DOHH2 (cell line): ENCODE results near the gene PCDHGA12.
"Not testable (repeated sequence)": the region's sequence is repeated elsewhere in the genome, so short reads cannot be mapped to it uniquely, and the experiment has no call there.

Experiments
- H3F3A ChIP-seq: fragments of 200-600 bp; sonication (generic), shearing (Covaris generic); 2 replicates; pipeline ENCODE4 v1.6.0; 2016; ENCODE audit warnings: antibody characterized with exemption, mild to moderate bottlenecking; ENCODE audit not compliant: control insufficient read depth, insufficient read depth
- H3K27ac ChIP-seq: fragments of 200-600 bp; sonication (generic); 2 replicates; pipeline ENCODE4 v1.5.1; 2014; ENCODE audit warnings: low read depth, mild to moderate bottlenecking, low read length, moderate library complexity
- H3K27me3 ChIP-seq: fragments of 200-600 bp; sonication (generic); 2 replicates; pipeline ENCODE4 v1.6.1; 2014; ENCODE audit warnings: mild to moderate bottlenecking, low read length, mixed read lengths; ENCODE audit not compliant: control insufficient read depth
- H3K36me3 ChIP-seq: fragments of 200-600 bp; sonication (generic); 2 replicates; pipeline ENCODE4 v1.6.1; 2014; ENCODE audit warnings: mild to moderate bottlenecking, low read length, moderate library complexity, mixed read lengths; ENCODE audit not compliant: control insufficient read depth
- H3K4me1 ChIP-seq: fragments of 200-600 bp; sonication (generic); 2 replicates; pipeline ENCODE4 v1.6.1; 2014; ENCODE audit warnings: mild to moderate bottlenecking, low read length, mixed read lengths; ENCODE audit not compliant: control insufficient read depth
- H3K4me2 ChIP-seq: fragments of 200-600 bp; sonication (generic); 2 replicates; pipeline ENCODE4 v1.6.0; 2014; ENCODE audit warnings: mild to moderate bottlenecking, low read length, moderate library complexity
- H3K4me3 ChIP-seq: fragments of 200-600 bp; sonication (generic); 2 replicates; pipeline ENCODE4 v1.5.1; 2014; ENCODE audit warnings: mild to moderate bottlenecking, low read length, mixed read lengths
- H3K79me2 ChIP-seq: fragments of 200-600 bp; sonication (generic); 2 replicates; pipeline ENCODE4 v1.6.1; 2014; ENCODE audit warnings: mild to moderate bottlenecking, low read length, mixed read lengths; ENCODE audit not compliant: control insufficient read depth
- H3K9me2 ChIP-seq: fragments of 200-600 bp; sonication (generic); replicated peaks from 2 replicates; pipeline ENCODE4 v1.6.1; 2014; ENCODE audit warnings: mild to moderate bottlenecking, low read length, mixed read lengths; ENCODE audit not compliant: control insufficient read depth
- H3K9me3 ChIP-seq: fragments of 200-600 bp; sonication (generic); 2 replicates; pipeline ENCODE4 v1.6.1; 2014; ENCODE audit warnings: antibody characterized with exemption, low read length, mixed read lengths; ENCODE audit not compliant: control insufficient read depth, insufficient read depth
- H4K20me1 ChIP-seq: fragments of 200-600 bp; sonication (generic); 2 replicates; pipeline ENCODE4 v1.6.0; 2014; ENCODE audit warnings: low read depth, mild to moderate bottlenecking, antibody characterized with exemption, low read length, moderate library complexity; ENCODE audit not compliant: control insufficient read depth, insufficient read depth
- CTCF ChIP-seq: fragments of 200-600 bp; sonication (generic); IDR thresholded peaks from one replicate; pipeline ENCODE4 v1.5.1; 2014; ENCODE audit warnings: antibody characterized with exemption, mild to moderate bottlenecking, low read depth, low read length; ENCODE audit not compliant: poor library complexity, severe bottlenecking
- EZH2phosphoT487 ChIP-seq: fragments of 200-600 bp; sonication (generic); IDR thresholded peaks from 2 replicates; pipeline ENCODE4 v1.6.1; 2017; ENCODE audit warnings: borderline replicate concordance, mild to moderate bottlenecking, antibody characterized with exemption, low read length, moderate library complexity, mixed read lengths

The PCDHGA12 gene

DNA sequence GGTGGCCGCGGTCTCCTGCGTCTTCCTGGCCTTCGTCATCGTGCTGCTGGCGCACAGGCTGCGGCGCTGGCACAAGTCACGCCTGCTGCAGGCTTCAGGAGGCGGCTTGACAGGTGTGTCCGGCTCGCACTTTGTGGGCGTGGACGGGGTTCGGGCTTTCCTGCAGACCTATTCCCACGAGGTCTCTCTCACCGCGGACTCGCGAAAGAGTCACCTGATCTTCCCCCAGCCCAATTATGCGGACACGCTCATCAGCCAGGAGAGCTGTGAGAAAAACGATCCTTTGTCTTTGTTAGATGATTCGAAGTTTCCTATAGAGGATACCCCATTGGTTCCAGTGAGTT lies 15.1 kb upstream of the PCDHGA12 start:
- not testable (repeated sequence) for H3K4me3 ChIP-seq, H3K27ac ChIP-seq, H3K27me3 ChIP-seq, H3K79me2 ChIP-seq, H3K9me2 ChIP-seq, H3F3A ChIP-seq, H3K4me1 ChIP-seq, H4K20me1 ChIP-seq, H3K4me2 ChIP-seq
- Histone ChIP-seq H3K36me3 (peaks cover 19% of the 10 kb centered on the region), H3K9me3 (peaks cover 30% of the 10 kb centered on the region; the same call in 1 of the 2 replicates)

DNA sequence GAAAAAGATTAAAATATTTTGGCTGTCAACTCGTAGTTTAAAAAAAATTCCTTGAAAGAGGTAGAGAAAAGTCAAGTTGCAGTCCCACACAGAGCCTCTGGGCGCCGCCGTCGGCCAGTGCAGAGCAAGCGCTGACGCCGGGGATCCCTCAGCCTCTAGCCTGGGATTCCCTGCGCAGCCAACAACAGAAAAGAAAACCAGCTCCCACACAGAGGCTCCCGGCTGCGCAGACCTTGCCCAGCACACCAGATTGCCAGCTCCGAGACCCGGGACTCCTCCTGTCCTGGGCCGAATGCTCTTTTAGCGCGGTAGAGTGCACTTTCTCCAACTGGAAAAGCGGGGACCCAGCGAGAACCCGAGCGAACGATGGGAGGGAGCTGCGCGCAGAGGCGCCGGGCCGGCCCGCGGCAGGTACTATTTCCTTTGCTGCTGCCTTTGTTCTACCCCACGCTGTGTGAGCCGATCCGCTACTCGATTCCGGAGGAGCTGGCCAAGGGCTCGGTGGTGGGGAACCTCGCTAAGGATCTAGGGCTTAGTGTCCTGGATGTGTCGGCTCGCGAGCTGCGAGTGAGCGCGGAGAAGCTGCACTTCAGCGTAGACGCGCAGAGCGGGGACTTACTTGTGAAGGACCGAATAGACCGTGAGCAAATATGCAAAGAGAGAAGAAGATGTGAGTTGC lies 12.7 kb upstream of the PCDHGA12 start, which contains the start of gene PCDHGB7:
PCDHGB7 (plus strand) TSS at position 184 of the 679 bp plus-strand sequence; CDS start at position 367, 183 bp downstream.
- H4K20me1 ChIP-seq, H3K4me2 ChIP-seq, H3K4me3 ChIP-seq, H3K27me3 ChIP-seq, H3K4me1 ChIP-seq, H3K79me2 ChIP-seq, H3K9me2 ChIP-seq, H3F3A ChIP-seq, H3K27ac ChIP-seq: not testable (repeated sequence)
- Histone ChIP-seq H3K9me3 (peaks cover 45% of the 10 kb centered on the region; the same call in 1 of the 2 replicates), H3K36me3 (peaks cover 19% of the 10 kb centered on the region)

DNA sequence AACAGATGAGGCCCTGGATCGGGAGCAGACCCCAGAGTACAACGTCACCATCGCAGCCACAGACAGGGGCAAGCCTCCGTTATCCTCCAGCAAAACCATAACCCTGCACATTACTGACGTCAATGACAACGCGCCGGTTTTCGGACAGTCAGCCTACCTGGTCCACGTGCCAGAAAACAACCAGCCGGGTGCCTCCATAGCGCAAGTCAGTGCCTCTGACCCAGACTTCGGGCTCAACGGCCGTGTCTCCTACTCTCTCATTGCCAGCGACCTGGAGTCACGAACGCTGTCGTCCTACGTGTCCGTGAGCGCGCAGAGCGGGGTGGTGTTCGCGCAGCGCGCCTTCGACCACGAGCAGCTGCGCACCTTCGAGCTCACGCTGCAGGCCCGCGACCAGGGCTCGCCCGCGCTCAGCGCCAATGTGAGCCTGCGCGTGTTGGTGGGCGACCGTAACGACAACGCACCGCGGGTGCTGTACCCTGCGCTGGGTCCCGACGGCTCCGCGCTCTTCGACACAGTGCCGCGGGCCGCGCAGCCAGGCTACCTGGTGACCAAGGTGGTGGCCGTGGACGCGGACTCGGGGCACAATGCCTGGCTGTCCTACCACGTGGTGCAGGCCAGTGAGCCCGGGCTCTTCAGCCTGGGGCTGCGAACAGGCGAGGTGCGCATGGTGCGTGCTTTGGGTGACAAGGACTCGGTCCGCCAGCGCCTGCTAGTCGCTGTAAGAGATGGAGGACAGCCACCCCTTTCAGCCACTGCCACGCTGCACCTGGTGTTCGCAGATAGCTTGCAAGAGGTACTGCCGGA lies 11.0 kb upstream of the PCDHGA12 start:
- no peak overlapping the region for H3K4me3 ChIP-seq

GRCh38 chr5:141420855-141421488 lies 9.3 kb upstream of the PCDHGA12 start, which contains the start of gene PCDHGA11:
Gene PCDHGA11 (plus strand): TSS chr5:141421051. CDS start chr5:141421228, 177 bp downstream.
- peaks cover 43% of the 10 kb centered on the region; the same call in 1 of the 2 replicates for H3K9me3 ChIP-seq
- peak within 1 kb of the TSS; percentile 58 for H3K4me2 ChIP-seq
- no peaks in the 10 kb centered on the region for H3K27me3 ChIP-seq

More for the DNA sequence above, 11.0 kb upstream of the PCDHGA12 start:
- Histone ChIP-seq H3K27ac (no peak overlapping the region), H3K4me1 (0 out of 2 replicates have a peak, but pooled peaks cover 3% of the 10 kb centered on the region), H3K79me2 (no peaks in the 10 kb centered on the region), H3F3A (no peaks in the 10 kb centered on the region), H3K9me2 (no peaks in the 10 kb centered on the region), H3K36me3 (peaks cover 5% of the 10 kb centered on the region; the same call in 1 of the 2 replicates), H3K9me3 (peaks cover 45% of the 10 kb centered on the region; the same call in 1 of the 2 replicates), H3K4me2 (no peak overlapping the region), H3K27me3 (no peaks in the 10 kb centered on the region), H4K20me1 (no peaks in the 10 kb centered on the region)
- no peak for TF ChIP-seq EZH2phosphoT487
- TF ChIP-seq CTCF = no peak

More at GRCh38 chr5:141420855-141421488, 9.3 kb upstream of the PCDHGA12 start, which contains the start of gene PCDHGA11:
- H3K36me3 ChIP-seq = peaks cover 4% of the 10 kb centered on the region; the same call in 1 of the 2 replicates
- H4K20me1 ChIP-seq = no peaks in the 10 kb centered on the region
- H3K4me3 ChIP-seq = peak within 1 kb of the TSS; percentile 64
- H3F3A ChIP-seq = no peaks in the 10 kb centered on the region; the same call in 1 of the 2 replicates
- H3K79me2 ChIP-seq = no peaks in the 10 kb centered on the region
- H3K9me2 ChIP-seq = no peaks in the 10 kb centered on the region
- 0 out of 2 replicates have a peak, but pooled peaks cover 3% of the 10 kb centered on the region for H3K4me1 ChIP-seq
- no peak for TF ChIP-seq EZH2phosphoT487
- TF ChIP-seq CTCF = peak; percentile 68
- no peak within 1 kb of the TSS for H3K27ac ChIP-seq
